Peyer's patch (tissue), 4 donors: Measurements from ENCODE around the gene TNIK. TPM values are rescaled to one million over a fixed set of nuclear protein-coding genes. Genes with fewer than 3 reads are reported as not detected.

ENCODE experiments used
- DNase-seq, 3 donors: peaks; one replicate each; pipeline ENCODE4 v3.0.0-alpha.2; 2017 to 2019
- H3K27ac ChIP-seq, 4 donors: fragments of 200-600 bp; sonication (generic); one replicate each; pipeline ENCODE4 v1.5.1; 2016 to 2019
- H3K27me3 ChIP-seq, 2 donors: fragments of 200-600 bp; sonication (generic); one replicate each; pipeline ENCODE4 v1.5.1; 2019
- H3K36me3 ChIP-seq, 3 donors: fragments of 200-600 bp; sonication (generic); one replicate each; pipeline ENCODE4 v1.5.1; 2016 to 2019
- H3K4me1 ChIP-seq, 4 donors: fragments of 200-600 bp; sonication (generic); one replicate each; pipeline ENCODE4 v1.5.1; 2016 to 2019
- H3K4me3 ChIP-seq, 4 donors: fragments of 200-600 bp; sonication (generic); 1 replicate in 3 of 4; 2 replicates in 1 of 4; pipeline ENCODE4 v1.5.1; 2016 to 2019; ENCODE audit warnings: mild to moderate bottlenecking in 1 of 4
- H3K9me3 ChIP-seq, 4 donors: fragments of 200-600 bp; sonication (generic); one replicate each; pipeline ENCODE4 v1.5.1; 2016 to 2019; ENCODE audit warnings: mild to moderate bottlenecking in 1 of 4
- POLR2A ChIP-seq, 2 donors: fragments of 450-650 bp; IDR thresholded peaks; one replicate each; pipeline ENCODE4 v1.5.1; 2017; ENCODE audit warnings: antibody characterized with exemption in 2 of 2, mild to moderate bottlenecking in 2 of 2, moderate library complexity in 2 of 2
- total RNA-seq, 4 donors: library from RNA; depleted of rRNA; stranded (reverse); fragments of >200 nt; gene quantifications; one replicate each; pipeline ENCODE4 v1.1.0, GENCODE V29; 2016
- TF ChIP-seq, protein P1 (sequence below), 6 experiments: fragments of 450-650 bp in 4 of 6; fragments of 200-600 bp in 2 of 6; sonication (generic) in 1 of 6; IDR thresholded peaks; one replicate each; pipeline ENCODE4 v1.5.1; 2017 to 2019; ENCODE audit warnings: antibody characterized with exemption in 6 of 6, mild to moderate bottlenecking in 3 of 6, moderate library complexity in 1 of 6

TNIK gene
- total RNA-seq, 4 donors from 2014 or later: 37.1 to 84.8 (median 74.4) TPM

DNA sequence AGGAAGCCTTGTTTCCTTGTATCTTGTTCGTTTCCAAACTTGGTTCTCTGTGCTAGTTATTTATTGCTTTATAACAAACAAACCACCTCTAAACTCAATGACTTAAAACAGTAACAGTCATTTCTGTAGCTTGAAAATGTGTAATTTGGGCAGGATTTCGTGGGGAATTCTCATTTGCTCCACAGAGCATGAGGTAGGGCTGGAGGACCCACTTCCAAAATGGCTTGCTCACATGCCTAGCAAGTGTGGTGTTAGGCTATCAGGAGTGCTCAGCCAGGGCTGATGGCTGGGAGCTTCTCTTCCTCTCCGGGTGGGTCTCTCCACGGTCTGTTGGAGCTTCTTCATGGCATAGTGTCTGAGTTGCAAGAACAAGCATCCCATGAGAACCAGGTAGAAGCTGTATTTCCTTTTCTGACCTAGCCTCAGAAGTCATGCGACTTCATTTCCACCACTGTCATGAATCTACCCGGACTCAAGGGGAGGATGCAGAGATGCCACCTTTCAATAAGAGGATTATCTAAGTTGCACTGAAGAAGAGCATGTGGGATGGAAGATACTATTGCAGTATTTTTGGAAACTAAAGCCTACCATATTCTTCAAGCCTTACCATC lies 8.2 kb upstream of the TNIK start:
- H3K27me3 ChIP-seq: no peaks in the 10 kb centered on the region
- H3K9me3 ChIP-seq: no peaks in the 10 kb centered on the region
- H3K27ac ChIP-seq: no peak overlapping the region
- TF ChIP-seq, protein P1, sequence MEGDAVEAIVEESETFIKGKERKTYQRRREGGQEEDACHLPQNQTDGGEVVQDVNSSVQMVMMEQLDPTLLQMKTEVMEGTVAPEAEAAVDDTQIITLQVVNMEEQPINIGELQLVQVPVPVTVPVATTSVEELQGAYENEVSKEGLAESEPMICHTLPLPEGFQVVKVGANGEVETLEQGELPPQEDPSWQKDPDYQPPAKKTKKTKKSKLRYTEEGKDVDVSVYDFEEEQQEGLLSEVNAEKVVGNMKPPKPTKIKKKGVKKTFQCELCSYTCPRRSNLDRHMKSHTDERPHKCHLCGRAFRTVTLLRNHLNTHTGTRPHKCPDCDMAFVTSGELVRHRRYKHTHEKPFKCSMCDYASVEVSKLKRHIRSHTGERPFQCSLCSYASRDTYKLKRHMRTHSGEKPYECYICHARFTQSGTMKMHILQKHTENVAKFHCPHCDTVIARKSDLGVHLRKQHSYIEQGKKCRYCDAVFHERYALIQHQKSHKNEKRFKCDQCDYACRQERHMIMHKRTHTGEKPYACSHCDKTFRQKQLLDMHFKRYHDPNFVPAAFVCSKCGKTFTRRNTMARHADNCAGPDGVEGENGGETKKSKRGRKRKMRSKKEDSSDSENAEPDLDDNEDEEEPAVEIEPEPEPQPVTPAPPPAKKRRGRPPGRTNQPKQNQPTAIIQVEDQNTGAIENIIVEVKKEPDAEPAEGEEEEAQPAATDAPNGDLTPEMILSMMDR (IDR thresholded peaks at IDR 0.05): no peak
- TF ChIP-seq POLR2A (IDR thresholded peaks at IDR 0.05): no peak
- H3K4me3 ChIP-seq: no peak overlapping the region
- DNase-seq: no peak
- no peaks in the 10 kb centered on the region for H3K36me3 ChIP-seq
- no peaks in the 10 kb centered on the region for H3K4me1 ChIP-seq

DNA sequence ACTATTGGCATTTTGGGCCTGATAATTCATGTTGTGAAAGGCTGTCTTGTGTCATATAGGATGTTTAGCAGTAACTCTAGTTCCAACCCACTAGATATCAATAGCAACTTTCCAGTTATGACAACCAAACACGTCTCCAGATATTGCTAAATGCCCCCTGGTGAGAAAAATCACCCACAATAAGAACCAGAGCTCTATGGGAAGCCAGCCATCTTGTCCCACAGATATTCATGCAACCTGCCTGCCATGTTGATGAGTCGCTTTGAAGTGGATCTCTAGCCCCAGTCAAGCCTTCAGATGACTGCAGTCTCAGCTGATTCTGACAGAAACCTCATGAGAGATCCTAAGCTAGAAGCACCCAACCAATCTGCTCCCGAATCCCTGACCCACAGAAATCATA lies 5.6 kb upstream of the TNIK start:
- H3K36me3 ChIP-seq: no peaks in the 10 kb centered on the region
- TF ChIP-seq POLR2A (IDR thresholded peaks at IDR 0.05): no peak
- TF ChIP-seq, protein P1 (IDR thresholded peaks at IDR 0.05): no peak
- H3K4me1 ChIP-seq: peaks cover 0 to 3% (median 0%) of the 10 kb centered on the region in 4 donors
- H3K9me3 ChIP-seq: no peaks in the 10 kb centered on the region
- H3K4me3 ChIP-seq: no peak overlapping the region
- no peaks in the 10 kb centered on the region for H3K27me3 ChIP-seq
- no peak for DNase-seq
- no peak overlapping the region for H3K27ac ChIP-seq

DNA sequence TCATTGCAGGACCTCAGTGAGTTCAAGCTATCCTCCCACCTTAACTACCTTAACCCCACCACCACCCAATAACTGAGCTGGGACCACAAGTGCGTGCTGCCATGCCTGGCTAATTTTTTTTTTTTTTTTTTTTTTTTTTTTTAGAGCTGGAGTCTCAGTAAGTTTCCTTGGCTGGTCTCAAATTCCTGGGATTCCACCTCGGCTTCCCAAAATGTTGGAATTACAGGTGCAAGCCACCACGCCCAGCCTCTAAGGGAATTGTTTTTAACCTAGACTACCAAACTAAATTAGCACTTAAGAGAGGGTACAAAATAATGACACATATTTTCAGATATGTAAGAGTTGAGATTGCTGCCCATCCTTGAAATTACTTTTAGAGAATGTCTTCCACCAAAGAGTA lies 4.3 kb upstream of the TNIK start:
- no peak for DNase-seq
- Histone ChIP-seq H3K27ac (no peak overlapping the region), H3K36me3 (no peaks in the 10 kb centered on the region), H3K4me3 (no peak overlapping the region), H3K27me3 (no peaks in the 10 kb centered on the region), H3K4me1 (peaks cover 0 to 3% (median 0%) of the 10 kb centered on the region in 4 donors), H3K9me3 (no peaks in the 10 kb centered on the region)
- TF ChIP-seq, protein P1 (IDR thresholded peaks at IDR 0.05): no peak
- no peak for TF ChIP-seq POLR2A (IDR thresholded peaks at IDR 0.05)

DNA sequence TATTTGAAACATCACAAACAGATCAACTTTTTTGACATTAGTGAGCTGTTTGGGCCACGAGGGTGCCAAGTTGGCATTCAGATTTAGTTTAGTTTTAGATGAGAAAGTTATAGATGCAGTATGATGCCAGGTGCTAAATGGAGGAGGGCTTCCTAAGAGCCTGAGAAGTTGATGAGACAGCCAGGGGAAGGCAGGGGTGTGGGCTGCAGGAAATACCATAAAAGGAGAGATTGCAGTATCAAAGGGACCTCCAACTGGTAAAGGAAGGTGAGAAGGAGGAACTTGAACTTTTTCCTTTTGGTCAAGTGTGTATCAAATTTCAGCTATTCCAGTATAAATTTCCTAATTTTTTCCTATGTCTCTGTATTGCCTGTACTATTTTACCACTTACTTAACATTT lies 2.0 kb upstream of the TNIK start:
- TF ChIP-seq, protein P1 (IDR thresholded peaks at IDR 0.05): no peak
- TF ChIP-seq POLR2A (IDR thresholded peaks at IDR 0.05): no peak
- H3K27me3 ChIP-seq: no peaks in the 10 kb centered on the region
- H3K4me1 ChIP-seq: peaks cover 0 to 7% (median under 1%) of the 10 kb centered on the region in 4 donors
- H3K27ac ChIP-seq: no peak overlapping the region
- H3K36me3 ChIP-seq: no peaks in the 10 kb centered on the region
- no peak overlapping the region for H3K4me3 ChIP-seq
- DNase-seq: no peak
- H3K9me3 ChIP-seq: no peaks in the 10 kb centered on the region

GRCh38 chr3:171461525-171461917 lies 1.3 kb upstream of the TNIK start:
- Histone ChIP-seq H3K27ac (peak overlapping the region; percentile 68 to 90 (median 86)), H3K9me3 (no peaks in the 10 kb centered on the region), H3K27me3 (no peaks in the 10 kb centered on the region), H3K4me1 (peaks cover 0 to 14% (median 3%) of the 10 kb centered on the region in 4 donors), H3K4me3 (peak overlapping the region; percentile 69 to 98 (median 74)), H3K36me3 (no peaks in the 10 kb centered on the region)
- TF ChIP-seq, protein P1 (IDR thresholded peaks at IDR 0.05): no peak
- TF ChIP-seq POLR2A (IDR thresholded peaks at IDR 0.05): no peak
- DNase-seq: no peak
